Adrenal gland (tissue), 12 donors: Measurements from ENCODE around the gene BAG1. TPM values are rescaled to one million over a fixed set of nuclear protein-coding genes. Genes with fewer than 3 reads are reported as not detected.

Experiments used
- DNase-seq, 7 donors: peaks; one replicate each; pipeline ENCODE4 v3.0.0-alpha.2; 2019 to 2020
- H3K27ac ChIP-seq, 5 donors: fragments of 200-600 bp; sonication (generic) in 4 of 5; 1 replicate in 3 of 5; 2 replicates in 2 of 5; pipeline versions ENCODE4 v1.5.1 to v1.8.0; 2016 to 2020; ENCODE audit warnings: mild to moderate bottlenecking in 1 of 5
- H3K27me3 ChIP-seq: fragments of 200-600 bp; 2 replicates; pipeline ENCODE4 v1.8.0; 2021
- H3K36me3 ChIP-seq, 2 donors: fragments of 200-600 bp; replicated peaks in 1 of 2; 1 replicate in 1 of 2; 2 replicates in 1 of 2; pipeline versions ENCODE4 v1.5.1 to v1.8.0; 2018 to 2022
- H3K4me1 ChIP-seq, 2 donors: fragments of 200-600 bp; replicated peaks in 1 of 2; 1 replicate in 1 of 2; 2 replicates in 1 of 2; pipeline versions ENCODE4 v1.5.1 to v1.8.0; 2018 to 2021
- H3K4me3 ChIP-seq, 4 donors: fragments of 200-600 bp; sonication (generic) in 3 of 4; one replicate each; pipeline ENCODE4 v1.5.1; 2016 to 2018
- H3K9me3 ChIP-seq, 3 donors: fragments of 200-600 bp; sonication (generic) in 1 of 3; replicated peaks in 1 of 3; 1 replicate in 2 of 3; 2 replicates in 1 of 3; pipeline versions ENCODE4 v1.5.1 to v1.8.0; 2016 to 2021
- POLR2A ChIP-seq, 2 donors: fragments of 450-650 bp; IDR thresholded peaks; one replicate each; pipeline ENCODE4 v1.6.1; 2017; ENCODE audit warnings: antibody characterized with exemption in 2 of 2, mild to moderate bottlenecking in 2 of 2, moderate library complexity in 1 of 2
- WGBS, 4 donors: extraction: QIAGEN DNeasy Blood & Tissue Kit in 2 of 4; methylation state at CpG; one replicate each; pipeline versions ENCODE4 v1.1.5 to v1.1.7; 2013 to 2017; 5-methylcytosine and 5-hydroxymethylcytosine counted together
- intact Hi-C, 2 donors: fragments of 100-400 bp; cut with DNase I; formaldehyde crosslinking; loops; one replicate each; pipeline versions ENCODE4 v1.14.1 to v1.15.0; 2022 to 2023
- polyA plus RNA-seq, 3 donors: library from polyadenylated mRNA; stranded (reverse); fragments of 200-250 nt in 2 of 3; fragments of 350-450 nt in 1 of 3; fragmentation: Illumina TruSeq in 1 of 3; extraction: RNeasy Lipid Tissue Mini Kit (QIAGEN cat#74804) in 1 of 3; gene quantifications; one replicate each; pipeline ENCODE4 v1.2.3, GENCODE V29; 2013 to 2014
- total RNA-seq, 9 donors: library from RNA; depleted of rRNA in 4 of 9; stranded (reverse); fragments of >200 nt in 4 of 9; fragments of 120-200 nt in 1 of 9; fragmentation: NEBNext Ultra II Directional in 1 of 9; extraction: Animal tissue kit (Norgen Biotek cat#: 25700) in 1 of 9; gene quantifications; one replicate each; pipeline versions ENCODE4 v1.1.0 to v1.2.4, GENCODE V29; 2013 to 2023
- TF ChIP-seq, protein P1 (sequence below), 6 experiments: fragments of 450-650 bp in 4 of 6; fragments of 200-600 bp in 2 of 6; sonication (generic) in 1 of 6; IDR thresholded peaks; 1 replicate in 5 of 6; 2 replicates in 1 of 6; pipeline versions ENCODE4 v1.5.1 to v1.8.0; 2016 to 2021; ENCODE audit warnings: antibody characterized with exemption in 6 of 6, mild to moderate bottlenecking in 2 of 6, moderate library complexity in 1 of 6
- donor health status: healthy with polysubstance abuse.
- donor health status: Bipolar disorder and iron deficiency.
- donor health status: DM: yes; HTN: yes; CAD: no.
- donor health status: DM: no; HTN: no; CAD: no.
- donor health status: DM: no; HTN: no; CAD: no.
- donor health status: DM: yes; HTN: yes; CAD: no.

BAG1 gene
- total and polyA plus RNA-seq, 12 donors: 46.9 to 141 (median 68.8) TPM

DNA sequence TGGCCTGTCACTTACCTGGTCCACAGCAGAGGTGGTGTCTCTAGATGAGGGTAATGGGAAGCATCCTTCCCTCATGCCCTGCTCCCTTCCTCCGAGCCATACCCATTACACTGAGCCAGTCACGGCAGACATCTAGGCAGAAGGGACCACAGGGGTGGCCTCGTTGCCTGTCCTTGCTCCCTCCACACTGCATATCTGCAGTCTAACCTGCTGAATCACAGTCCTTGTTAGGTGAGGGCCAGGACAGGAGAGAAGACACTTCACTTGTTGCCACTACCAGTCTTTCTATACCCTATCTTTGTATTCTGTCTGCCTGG lies 43.0 kb downstream of the BAG1 start:
- H3K4me3 ChIP-seq: no peak overlapping the region
- no peaks in the 10 kb centered on the region for H3K27me3 ChIP-seq
- H3K27ac ChIP-seq: peak overlapping the region in 1 of 5 donors; percentile 46
- WGBS, 4 donors: 81 to 100% (median 87%) methylated on average over 3 of the region's 3 CpGs
- H3K36me3 ChIP-seq: no peaks in the 10 kb centered on the region
- H3K4me1 ChIP-seq: peaks cover 5% of the 10 kb centered on the region in 2 donors
- no peak for DNase-seq
- no peaks in the 10 kb centered on the region for H3K9me3 ChIP-seq
- intact Hi-C loops: loop anchor here (2.0 to 5.0 kb wide), 2 partner anchors 34 to 141 kb away; no protein-coding TSS in a partner anchor
- TF ChIP-seq POLR2A (IDR thresholded peaks at IDR 0.05): no peak
- TF ChIP-seq, protein P1, sequence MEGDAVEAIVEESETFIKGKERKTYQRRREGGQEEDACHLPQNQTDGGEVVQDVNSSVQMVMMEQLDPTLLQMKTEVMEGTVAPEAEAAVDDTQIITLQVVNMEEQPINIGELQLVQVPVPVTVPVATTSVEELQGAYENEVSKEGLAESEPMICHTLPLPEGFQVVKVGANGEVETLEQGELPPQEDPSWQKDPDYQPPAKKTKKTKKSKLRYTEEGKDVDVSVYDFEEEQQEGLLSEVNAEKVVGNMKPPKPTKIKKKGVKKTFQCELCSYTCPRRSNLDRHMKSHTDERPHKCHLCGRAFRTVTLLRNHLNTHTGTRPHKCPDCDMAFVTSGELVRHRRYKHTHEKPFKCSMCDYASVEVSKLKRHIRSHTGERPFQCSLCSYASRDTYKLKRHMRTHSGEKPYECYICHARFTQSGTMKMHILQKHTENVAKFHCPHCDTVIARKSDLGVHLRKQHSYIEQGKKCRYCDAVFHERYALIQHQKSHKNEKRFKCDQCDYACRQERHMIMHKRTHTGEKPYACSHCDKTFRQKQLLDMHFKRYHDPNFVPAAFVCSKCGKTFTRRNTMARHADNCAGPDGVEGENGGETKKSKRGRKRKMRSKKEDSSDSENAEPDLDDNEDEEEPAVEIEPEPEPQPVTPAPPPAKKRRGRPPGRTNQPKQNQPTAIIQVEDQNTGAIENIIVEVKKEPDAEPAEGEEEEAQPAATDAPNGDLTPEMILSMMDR (IDR thresholded peaks at IDR 0.05): no peak

DNA sequence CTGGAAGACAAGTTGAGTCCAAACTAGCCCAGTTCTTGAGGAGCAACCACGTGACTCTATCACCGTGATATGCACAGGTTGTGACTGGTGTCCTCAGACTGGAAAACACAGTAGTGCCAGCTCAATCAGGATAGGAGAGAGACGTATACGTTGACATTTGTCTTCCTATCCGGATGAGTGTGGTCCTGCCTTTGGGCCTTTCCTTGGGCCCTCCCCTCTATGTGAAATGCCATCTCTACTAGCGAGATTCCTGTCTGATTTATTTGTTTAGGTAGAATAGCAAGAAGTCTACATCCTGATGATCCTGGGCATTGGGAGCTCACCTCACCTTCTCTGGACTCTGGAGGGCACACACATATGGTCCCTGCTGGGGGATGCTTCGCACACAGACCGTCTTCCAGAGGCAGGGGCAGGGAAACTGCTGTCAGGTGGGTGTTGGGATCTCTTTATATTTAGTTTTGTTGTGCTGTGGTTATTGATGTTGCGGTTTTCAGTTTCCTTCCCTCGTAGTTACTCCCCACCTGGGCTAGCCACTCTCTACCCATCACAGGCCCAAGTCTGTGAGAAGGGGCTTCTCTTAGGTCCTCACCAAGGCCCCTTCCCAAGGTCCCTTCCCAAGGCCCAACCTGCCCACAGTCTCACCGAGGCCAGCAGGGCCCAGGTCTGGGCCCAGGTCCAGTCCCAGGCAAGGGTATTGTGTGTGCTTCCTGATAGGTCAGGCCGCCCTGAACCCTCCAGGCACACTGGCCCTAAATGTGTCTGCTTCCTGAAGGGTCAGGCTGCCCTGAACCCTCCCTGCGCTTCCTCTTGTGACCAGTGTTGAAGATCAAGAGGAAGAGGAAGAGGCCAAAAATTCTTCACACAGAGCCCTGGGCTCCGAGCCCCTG lies 43.6 kb downstream of the BAG1 start:
- H3K4me1 ChIP-seq: peaks cover 5% of the 10 kb centered on the region in 2 donors
- H3K9me3 ChIP-seq: no peaks in the 10 kb centered on the region
- peak overlapping the region in 1 of 5 donors; percentile 46 for H3K27ac ChIP-seq
- DNase-seq: peak in 4 of 7 donors; percentile 32 to 63 (median 40)
- no peaks in the 10 kb centered on the region for H3K27me3 ChIP-seq
- H3K4me3 ChIP-seq: no peak overlapping the region
- no peak for TF ChIP-seq POLR2A (IDR thresholded peaks at IDR 0.05)
- TF ChIP-seq, protein P1 (IDR thresholded peaks at IDR 0.05): no peak
- intact Hi-C loops: loop anchor here (2.0 to 5.0 kb wide), 2 partner anchors 34 to 140 kb away; no protein-coding TSS in a partner anchor
- no peaks in the 10 kb centered on the region for H3K36me3 ChIP-seq
- WGBS, 4 donors: 75 to 84% (median 79%) methylated on average over 12 to 14 of the region's 14 CpGs

DNA sequence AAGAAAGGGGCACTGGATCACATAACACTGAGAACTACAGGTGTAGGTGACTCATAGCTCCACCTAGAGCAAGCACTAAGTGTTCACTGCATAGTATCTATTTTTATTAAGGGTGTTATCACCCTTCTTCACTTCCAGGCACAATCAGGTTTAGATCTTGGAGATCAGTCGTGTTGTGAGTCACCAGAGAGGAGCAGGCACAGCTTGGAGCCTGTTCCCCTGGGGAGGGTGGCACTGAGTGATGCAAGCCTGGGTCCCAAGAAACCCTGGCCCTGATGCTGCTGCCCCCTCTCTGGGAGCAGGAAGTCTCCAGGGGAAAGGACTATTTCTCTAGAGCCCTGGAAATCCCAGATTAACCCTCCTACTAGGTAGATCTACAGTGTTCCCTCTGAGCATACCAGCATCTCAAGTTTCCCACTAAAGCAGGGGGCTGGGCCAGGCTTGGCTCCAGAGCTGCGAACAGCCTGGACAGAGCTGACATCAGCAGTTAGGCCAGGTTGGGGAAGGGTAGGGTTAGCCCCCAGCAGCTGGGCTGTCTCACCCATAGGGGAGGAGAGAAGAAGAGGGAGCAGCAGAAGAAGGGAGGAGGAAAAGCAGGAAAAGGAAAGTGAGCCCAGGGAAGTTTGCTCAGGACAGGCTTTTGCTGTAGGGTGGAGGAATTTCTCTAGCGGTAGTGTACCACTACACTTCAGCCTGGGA lies 52.7 kb downstream of the BAG1 start:
- DNase-seq: no peak
- Histone ChIP-seq H3K4me1 (no peaks in the 10 kb centered on the region), H3K27me3 (no peaks in the 10 kb centered on the region), H3K4me3 (no peak overlapping the region), H3K9me3 (no peaks in the 10 kb centered on the region), H3K27ac (no peak overlapping the region), H3K36me3 (no peaks in the 10 kb centered on the region)
- WGBS, 4 donors: 53 to 64% (median 55%) methylated on average over 3 of the region's 3 CpGs
- intact Hi-C loops: no loop called here
- TF ChIP-seq POLR2A (IDR thresholded peaks at IDR 0.05): no peak
- TF ChIP-seq, protein P1 (IDR thresholded peaks at IDR 0.05): no peak

DNA sequence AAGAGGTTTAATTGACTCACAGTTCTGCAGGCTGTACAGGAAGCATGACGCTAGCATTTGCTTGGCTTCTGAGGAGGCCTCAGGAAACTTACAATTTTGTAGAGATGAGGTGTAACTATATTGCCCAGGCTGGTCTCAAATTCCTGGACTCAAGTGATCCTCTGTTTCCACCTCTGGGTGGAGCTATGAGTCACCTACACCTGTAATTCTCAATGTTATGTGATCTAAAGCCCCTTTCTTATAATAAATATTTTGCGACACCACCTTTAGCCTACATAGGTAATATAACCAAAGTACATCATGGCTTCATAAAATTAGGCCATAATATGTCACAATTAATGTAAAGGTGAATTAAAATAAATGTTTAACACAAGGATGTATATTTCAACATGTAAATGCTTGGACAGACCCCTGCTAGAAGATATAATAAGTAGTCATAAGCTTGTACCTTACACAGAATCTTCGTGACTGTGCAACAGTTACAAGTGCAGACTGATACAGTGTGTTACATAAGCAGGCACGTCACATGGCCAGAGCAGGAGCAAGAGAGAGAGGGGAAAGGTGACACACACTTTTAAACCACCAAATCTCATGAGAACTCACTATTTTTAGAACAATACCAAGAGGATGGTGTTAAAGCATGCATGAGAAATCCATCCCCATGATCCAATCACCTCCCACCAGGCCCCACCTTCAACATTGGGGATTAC lies 54.3 kb downstream of the BAG1 start:
- intact Hi-C loops: no loop called here
- Histone ChIP-seq H3K4me3 (no peak overlapping the region), H3K9me3 (no peaks in the 10 kb centered on the region), H3K27ac (no peak overlapping the region), H3K4me1 (no peaks in the 10 kb centered on the region), H3K36me3 (no peaks in the 10 kb centered on the region), H3K27me3 (no peaks in the 10 kb centered on the region)
- DNase-seq: no peak
- WGBS, 4 donors: 82 to 88% (median 84%) methylated on average over 4 of the region's 4 CpGs
- no peak for TF ChIP-seq POLR2A (IDR thresholded peaks at IDR 0.05)
- TF ChIP-seq, protein P1 (IDR thresholded peaks at IDR 0.05): no peak
